ENCODE measurements around the gene CABYR. TPM values are rescaled to one million over a fixed set of nuclear protein-coding genes. Genes with fewer than 3 reads are reported as not detected.

Gene CABYR, protein sequence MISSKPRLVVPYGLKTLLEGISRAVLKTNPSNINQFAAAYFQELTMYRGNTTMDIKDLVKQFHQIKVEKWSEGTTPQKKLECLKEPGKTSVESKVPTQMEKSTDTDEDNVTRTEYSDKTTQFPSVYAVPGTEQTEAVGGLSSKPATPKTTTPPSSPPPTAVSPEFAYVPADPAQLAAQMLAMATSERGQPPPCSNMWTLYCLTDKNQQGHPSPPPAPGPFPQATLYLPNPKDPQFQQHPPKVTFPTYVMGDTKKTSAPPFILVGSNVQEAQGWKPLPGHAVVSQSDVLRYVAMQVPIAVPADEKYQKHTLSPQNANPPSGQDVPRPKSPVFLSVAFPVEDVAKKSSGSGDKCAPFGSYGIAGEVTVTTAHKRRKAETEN
- 1 to 10 TPM in 2 of 3 donors, under 1 TPM in 1; 0.64 to 5.9 (median 4.5) TPM for total RNA-seq

DNA sequence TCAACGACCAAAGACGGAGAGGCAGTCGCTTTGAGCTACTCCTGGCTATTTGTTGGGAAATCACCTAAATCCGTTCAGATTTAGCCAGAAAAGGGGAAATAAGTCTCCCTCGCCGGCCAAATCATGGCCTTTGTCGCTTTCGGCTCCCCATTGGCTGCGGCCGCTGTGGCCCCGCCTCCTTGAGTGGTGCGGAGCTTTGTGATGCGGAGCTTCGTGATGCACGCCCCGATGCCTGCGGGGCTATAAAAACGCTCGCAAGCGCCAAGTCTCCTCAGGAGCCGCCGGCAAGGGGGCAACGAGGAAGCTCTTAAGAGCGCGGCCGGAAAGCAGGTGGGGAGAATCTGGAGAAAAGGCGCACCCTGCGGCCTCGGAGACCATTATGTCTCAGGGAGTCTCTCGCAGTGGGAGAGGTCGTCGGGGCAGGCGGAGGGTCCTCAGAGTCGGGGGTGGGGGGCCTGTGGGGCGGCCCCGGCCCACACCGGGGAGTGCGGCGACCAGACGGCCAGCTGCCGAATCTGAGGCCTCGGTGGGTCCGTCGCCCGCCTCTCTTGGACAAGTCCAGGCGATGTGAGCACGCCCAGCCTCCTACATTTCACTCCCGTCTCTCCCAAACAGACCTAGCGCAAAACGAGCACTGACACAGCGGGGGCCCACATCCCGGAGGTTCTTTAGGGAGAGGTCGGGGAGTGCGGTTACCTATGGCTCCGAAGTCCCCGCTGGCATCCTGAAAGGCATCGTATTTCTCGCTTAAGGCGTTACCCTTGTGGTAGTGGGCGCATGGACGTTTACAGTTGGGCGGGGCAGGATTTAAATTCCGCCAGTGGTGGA, at the start of gene CABYR:
TSS of gene CABYR (plus strand) at position 274 of the 828 bp plus-strand sequence. CDS start 4,053 bp downstream, outside the sequence.
- H3K4me3 ChIP-seq: peak within 1 kb of the TSS; percentile 43 to 90 (median 74)
- no peaks in the 10 kb centered on the region for H3K27me3 ChIP-seq
- no peaks in the 10 kb centered on the region for H3K9me3 ChIP-seq
- H3K27ac ChIP-seq: peak within 1 kb of the TSS; percentile 83 to 88
- peak; percentile 67 to 83 for DNase-seq (ENCODE audit: low spot score in 2 of 2)
- no peaks in the 10 kb centered on the region for H3K4me1 ChIP-seq
- TF ChIP-seq POLR2A (IDR thresholded peaks at IDR 0.05) (no peak), POLR2AphosphoS5 (IDR thresholded peaks at IDR 0.05) (peak in 1 of 3 donors; percentile 46)
- TF ChIP-seq, protein P1, sequence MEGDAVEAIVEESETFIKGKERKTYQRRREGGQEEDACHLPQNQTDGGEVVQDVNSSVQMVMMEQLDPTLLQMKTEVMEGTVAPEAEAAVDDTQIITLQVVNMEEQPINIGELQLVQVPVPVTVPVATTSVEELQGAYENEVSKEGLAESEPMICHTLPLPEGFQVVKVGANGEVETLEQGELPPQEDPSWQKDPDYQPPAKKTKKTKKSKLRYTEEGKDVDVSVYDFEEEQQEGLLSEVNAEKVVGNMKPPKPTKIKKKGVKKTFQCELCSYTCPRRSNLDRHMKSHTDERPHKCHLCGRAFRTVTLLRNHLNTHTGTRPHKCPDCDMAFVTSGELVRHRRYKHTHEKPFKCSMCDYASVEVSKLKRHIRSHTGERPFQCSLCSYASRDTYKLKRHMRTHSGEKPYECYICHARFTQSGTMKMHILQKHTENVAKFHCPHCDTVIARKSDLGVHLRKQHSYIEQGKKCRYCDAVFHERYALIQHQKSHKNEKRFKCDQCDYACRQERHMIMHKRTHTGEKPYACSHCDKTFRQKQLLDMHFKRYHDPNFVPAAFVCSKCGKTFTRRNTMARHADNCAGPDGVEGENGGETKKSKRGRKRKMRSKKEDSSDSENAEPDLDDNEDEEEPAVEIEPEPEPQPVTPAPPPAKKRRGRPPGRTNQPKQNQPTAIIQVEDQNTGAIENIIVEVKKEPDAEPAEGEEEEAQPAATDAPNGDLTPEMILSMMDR (IDR thresholded peaks at IDR 0.05): no peak
- no peaks in the 10 kb centered on the region for H3K36me3 ChIP-seq
- intact Hi-C loops (cut with DNase I; ENCODE audit: low total_unique reads): no loop called here

DNA sequence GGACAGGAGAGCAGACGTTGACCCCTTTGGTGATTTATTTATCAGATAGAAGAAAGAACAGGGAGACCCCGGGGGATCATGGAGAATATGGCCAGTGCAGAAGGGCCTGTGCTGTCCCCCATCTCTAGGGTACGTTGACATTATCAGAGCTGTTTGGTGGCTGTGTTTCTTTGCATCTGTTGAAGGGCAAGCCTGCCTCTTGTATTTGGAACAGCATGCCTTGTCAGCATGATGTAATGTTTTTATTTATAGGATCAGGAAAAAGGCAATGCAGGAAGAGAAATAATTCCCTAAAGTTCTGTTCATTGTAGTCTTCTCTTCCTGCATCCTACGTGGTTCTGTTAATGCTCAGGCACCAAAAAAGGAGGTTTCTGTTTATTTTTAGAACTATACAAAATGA, 49.8 kb upstream of the CABYR start:
- no peak for DNase-seq (ENCODE audit: low spot score in 2 of 2)
- Histone ChIP-seq H3K4me3 (no peak overlapping the region), H3K36me3 (no peaks in the 10 kb centered on the region), H3K27me3 (no peaks in the 10 kb centered on the region), H3K4me1 (no peaks in the 10 kb centered on the region), H3K27ac (no peak overlapping the region), H3K9me3 (no peaks in the 10 kb centered on the region)
- intact Hi-C loops (cut with DNase I; ENCODE audit: low total_unique reads): no loop called here
- TF ChIP-seq POLR2AphosphoS5 (IDR thresholded peaks at IDR 0.05): no peak
- TF ChIP-seq, protein P1 (IDR thresholded peaks at IDR 0.05): no peak
- TF ChIP-seq POLR2A (IDR thresholded peaks at IDR 0.05): no peak

DNA sequence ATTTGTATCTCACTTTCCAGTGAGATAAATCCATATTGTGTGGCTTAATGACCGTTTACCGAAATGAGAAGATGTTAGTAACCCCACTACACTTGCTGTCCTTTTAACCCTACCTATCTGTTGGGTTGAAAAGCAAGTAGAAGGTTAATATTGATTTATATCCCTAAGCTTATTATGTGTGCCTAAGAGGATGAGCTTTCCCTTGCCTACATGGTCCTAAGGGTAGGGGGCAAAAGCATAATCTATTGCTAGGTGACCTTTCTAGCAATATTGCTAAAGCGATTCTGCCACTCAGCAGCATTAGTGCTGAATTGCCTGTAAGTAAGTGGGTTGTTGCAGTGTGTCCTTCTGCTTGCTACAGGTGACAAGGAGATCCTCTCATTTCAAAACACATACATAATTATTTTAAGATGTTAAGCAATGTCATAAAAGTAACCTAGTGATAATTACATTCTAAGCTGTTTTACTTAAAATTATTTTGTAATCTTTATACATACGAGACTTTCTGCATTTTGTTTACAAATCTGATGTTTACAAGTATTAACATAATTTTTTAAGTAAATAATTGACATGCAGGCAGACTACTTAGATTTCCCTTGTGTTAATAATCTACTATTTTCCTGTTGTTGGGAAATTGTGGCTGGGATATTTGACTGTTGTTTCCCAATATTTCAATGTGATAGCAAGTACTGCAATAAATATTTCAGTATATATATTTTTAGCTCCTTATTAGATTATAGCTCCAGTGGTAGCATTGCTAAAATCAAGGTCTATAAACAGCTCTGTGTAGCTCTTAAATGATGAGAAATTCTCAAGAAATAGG, 49.1 kb upstream of the CABYR start:
- H3K9me3 ChIP-seq: no peaks in the 10 kb centered on the region
- intact Hi-C loops (cut with DNase I; ENCODE audit: low total_unique reads): no loop called here
- no peaks in the 10 kb centered on the region for H3K27me3 ChIP-seq
- H3K4me3 ChIP-seq: no peak overlapping the region
- no peaks in the 10 kb centered on the region for H3K36me3 ChIP-seq
- TF ChIP-seq POLR2AphosphoS5 (IDR thresholded peaks at IDR 0.05) (no peak), POLR2A (IDR thresholded peaks at IDR 0.05) (no peak)
- TF ChIP-seq, protein P1 (IDR thresholded peaks at IDR 0.05): no peak
- no peaks in the 10 kb centered on the region for H3K4me1 ChIP-seq
- no peak for DNase-seq (ENCODE audit: low spot score in 2 of 2)
- no peak overlapping the region for H3K27ac ChIP-seq

DNA sequence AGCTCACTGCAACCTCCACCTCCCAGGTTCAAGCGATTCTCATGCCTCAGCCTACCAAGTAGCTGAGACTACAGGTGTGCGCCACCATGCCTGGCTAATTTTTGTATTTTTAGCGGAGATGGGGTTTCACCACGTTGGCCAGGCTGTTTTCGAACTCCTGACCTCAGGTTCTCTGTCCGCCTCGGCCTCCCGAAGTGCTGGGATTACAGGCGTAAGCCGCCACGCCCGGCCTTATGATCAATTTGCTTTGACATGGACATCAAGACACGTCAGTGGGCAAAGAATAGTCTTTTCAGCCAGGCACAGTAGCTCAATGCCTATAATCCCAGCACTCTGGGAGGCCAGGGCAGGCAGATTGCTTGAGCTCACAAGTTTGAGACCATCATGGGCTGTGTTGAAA, 48.0 kb upstream of the CABYR start:
- TF ChIP-seq POLR2A (IDR thresholded peaks at IDR 0.05): no peak
- TF ChIP-seq, protein P1 (IDR thresholded peaks at IDR 0.05): no peak
- TF ChIP-seq POLR2AphosphoS5 (IDR thresholded peaks at IDR 0.05): no peak
- no peak overlapping the region for H3K4me3 ChIP-seq
- H3K4me1 ChIP-seq: no peaks in the 10 kb centered on the region
- no peaks in the 10 kb centered on the region for H3K36me3 ChIP-seq
- H3K27me3 ChIP-seq: no peaks in the 10 kb centered on the region
- no peak for DNase-seq (ENCODE audit: low spot score in 2 of 2)
- no peaks in the 10 kb centered on the region for H3K9me3 ChIP-seq
- H3K27ac ChIP-seq: no peak overlapping the region
- intact Hi-C loops (cut with DNase I; ENCODE audit: low total_unique reads): no loop called here

All from breast epithelium (tissue), 4 donors.